Sigmoid colon (tissue), 7 donors: ENCODE results near the gene GRAMD4. TPM values are rescaled to one million over a fixed set of nuclear protein-coding genes. Genes with fewer than 3 reads are reported as not detected.

Source experiments
- DNase-seq: peaks from one replicate; pipeline ENCODE4 v3.0.0-alpha.2; 2019
- H3K27ac ChIP-seq, 4 donors: fragments of 200-600 bp; sonication (generic); one replicate each; pipeline ENCODE4 v1.5.1; 2016 to 2019; ENCODE audit warnings: mild to moderate bottlenecking in 1 of 4
- H3K27me3 ChIP-seq, 3 donors: fragments of 200-600 bp; sonication (generic); one replicate each; pipeline ENCODE4 v1.5.1; 2019; ENCODE audit warnings: mild to moderate bottlenecking in 1 of 3
- H3K36me3 ChIP-seq, 4 donors: fragments of 200-600 bp; sonication (generic); one replicate each; pipeline ENCODE4 v1.5.1; 2016 to 2019
- H3K4me1 ChIP-seq, 4 donors: fragments of 200-600 bp; sonication (generic); one replicate each; pipeline ENCODE4 v1.5.1; 2017 to 2019
- H3K4me3 ChIP-seq, 4 donors: fragments of 200-600 bp; sonication (generic); one replicate each; pipeline ENCODE4 v1.5.1; 2017 to 2019; ENCODE audit warnings: mild to moderate bottlenecking in 2 of 4, moderate library complexity in 1 of 4
- H3K9me3 ChIP-seq, 4 donors: fragments of 200-600 bp in 3 of 4; sonication (generic) in 3 of 4; one replicate each; pipeline versions ENCODE4 v1.5.1 to v1.6.1; 2013 to 2019
- CTCF ChIP-seq, 4 experiments: fragments of 450-650 bp in 3 of 4; fragments of 200-600 bp in 1 of 4; IDR thresholded peaks; one replicate each; pipeline ENCODE4 v1.5.1; 2016 to 2019; ENCODE audit warnings: antibody characterized with exemption in 4 of 4, mild to moderate bottlenecking in 3 of 4, moderate library complexity in 2 of 4
- EP300 ChIP-seq, 4 donors: sonication (generic); formaldehyde crosslinking; IDR thresholded peaks; one replicate each; pipeline ENCODE4 v1.6.1; 2017; ENCODE audit warnings: antibody characterized with exemption in 4 of 4
- POLR2A ChIP-seq, 2 donors: fragments of 450-650 bp; IDR thresholded peaks; one replicate each; pipeline ENCODE4 v1.6.1; 2016; ENCODE audit warnings: antibody characterized with exemption in 2 of 2, mild to moderate bottlenecking in 2 of 2, moderate library complexity in 2 of 2
- POLR2AphosphoS5 ChIP-seq, 4 donors: sonication (generic); formaldehyde crosslinking; IDR thresholded peaks; one replicate each; pipeline ENCODE4 v1.6.1; 2017; ENCODE audit warnings: antibody characterized with exemption in 4 of 4
- WGBS, 2 donors: extraction: QIAGEN DNeasy Blood & Tissue Kit; methylation state at CpG; one replicate each; pipeline ENCODE4 v1.1.7; 2013; 5-methylcytosine and 5-hydroxymethylcytosine counted together
- intact Hi-C: fragments of 100-400 bp; cut with DNase I; formaldehyde crosslinking; loops from one replicate; pipeline ENCODE4 v1.15.1; 2023
- polyA plus RNA-seq, 3 donors: library from polyadenylated mRNA; stranded (reverse); fragments of 200-250 nt; gene quantifications; one replicate each; pipeline ENCODE4 v1.2.3, GENCODE V29; 2013
- total RNA-seq, 4 donors: library from RNA; depleted of rRNA; stranded (reverse); fragments of >200 nt; gene quantifications; one replicate each; pipeline ENCODE4 v1.1.0, GENCODE V29; 2016
- donor health status: healthy with polysubstance abuse.
- donor health status: Bipolar disorder and iron deficiency.
- donor health status: healthy.

Gene GRAMD4
- total and polyA plus RNA-seq, 7 donors, result 11.6 to 57.2 (median 23.5) TPM

- WGBS, 2 donors, result 95 to 96% methylated on average over 8 of the region's 8 CpGs
Observed at GRCh38 chr22:46712288-46712687, 92.1 kb downstream of the GRAMD4 start.

GRCh38 chr22:46714550-46714949, 94.4 kb downstream of the GRAMD4 start:
- WGBS, 2 donors, result 75 to 85% methylated on average over 4 of the region's 4 CpGs
- intact Hi-C loops, result no loop called here
- H3K36me3 ChIP-seq, result peaks cover 6 to 71% (median 17%) of the 10 kb centered on the region in 4 donors

More at GRCh38 chr22:46712288-46712687, 92.1 kb downstream of the GRAMD4 start:
- Histone ChIP-seq H3K27me3 (no peaks in the 10 kb centered on the region), H3K4me3 (no peak overlapping the region), H3K4me1 (peaks cover 0 to 6% (median 0%) of the 10 kb centered on the region in 4 donors), H3K36me3 (peaks cover 8 to 71% (median 28%) of the 10 kb centered on the region in 4 donors), H3K9me3 (no peaks in the 10 kb centered on the region), H3K27ac (no peak overlapping the region)
- TF ChIP-seq CTCF (IDR thresholded peaks at IDR 0.05) (no peak), EP300 (IDR thresholded peaks at IDR 0.05) (no peak), POLR2AphosphoS5 (IDR thresholded peaks at IDR 0.05) (no peak), POLR2A (IDR thresholded peaks at IDR 0.05) (no peak)
- intact Hi-C loops, result no loop called here
- DNase-seq, result no peak

GRCh38 chr22:46719921-46720320, 99.7 kb downstream of the GRAMD4 start:
- TF ChIP-seq EP300 (IDR thresholded peaks at IDR 0.05), result no peak
- no peak for TF ChIP-seq POLR2AphosphoS5 (IDR thresholded peaks at IDR 0.05)
- TF ChIP-seq POLR2A (IDR thresholded peaks at IDR 0.05), result no peak
- TF ChIP-seq CTCF (IDR thresholded peaks at IDR 0.05), result no peak
- 93 to 95% methylated on average over 11 of the region's 11 CpGs for WGBS, 2 donors
- Histone ChIP-seq H3K27me3 (no peaks in the 10 kb centered on the region), H3K4me1 (no peaks in the 10 kb centered on the region), H3K4me3 (no peak overlapping the region), H3K9me3 (no peaks in the 10 kb centered on the region), H3K27ac (no peak overlapping the region), H3K36me3 (peaks cover 6 to 57% (median 19%) of the 10 kb centered on the region in 4 donors)
- no peak for DNase-seq
- intact Hi-C loops, result no loop called here

More at GRCh38 chr22:46714550-46714949, 94.4 kb downstream of the GRAMD4 start:
- no peaks in the 10 kb centered on the region for H3K9me3 ChIP-seq
- peaks cover 0 to 6% (median 0%) of the 10 kb centered on the region in 4 donors for H3K4me1 ChIP-seq
- H3K27ac ChIP-seq, result no peak overlapping the region
- no peak for DNase-seq
- H3K4me3 ChIP-seq, result no peak overlapping the region
- TF ChIP-seq CTCF (IDR thresholded peaks at IDR 0.05) (no peak), POLR2A (IDR thresholded peaks at IDR 0.05) (no peak), POLR2AphosphoS5 (IDR thresholded peaks at IDR 0.05) (no peak), EP300 (IDR thresholded peaks at IDR 0.05) (no peak)
- no peaks in the 10 kb centered on the region for H3K27me3 ChIP-seq

- no peak overlapping the region for H3K27ac ChIP-seq
- intact Hi-C loops, result no loop called here
- TF ChIP-seq EP300 (IDR thresholded peaks at IDR 0.05), result no peak
- no peak for TF ChIP-seq POLR2A (IDR thresholded peaks at IDR 0.05)
- TF ChIP-seq POLR2AphosphoS5 (IDR thresholded peaks at IDR 0.05), result no peak
- no peak for TF ChIP-seq CTCF (IDR thresholded peaks at IDR 0.05)
- H3K36me3 ChIP-seq, result peaks cover 6 to 45% (median 19%) of the 10 kb centered on the region in 4 donors
- WGBS, 2 donors, result 78 to 83% methylated on average over 16 of the region's 16 CpGs
- H3K27me3 ChIP-seq, result no peaks in the 10 kb centered on the region
- no peak overlapping the region for H3K4me3 ChIP-seq
- H3K4me1 ChIP-seq, result peaks cover 0 to 8% (median 0%) of the 10 kb centered on the region in 4 donors
- H3K9me3 ChIP-seq, result no peaks in the 10 kb centered on the region
- DNase-seq, result no peak
Observed at GRCh38 chr22:46721501-46722085, 101.4 kb downstream of the GRAMD4 start.
